HepG2 (cell line): ENCODE data around the gene SMIM8. TPM values are rescaled to one million over a fixed set of nuclear protein-coding genes. Genes with fewer than 3 reads are reported as not detected.
A peak's percentile ranks its signal among the peaks of the same experiment; 100 is the strongest.

Experiments used
- DZIP1 ChIP-seq: sonication (generic); formaldehyde crosslinking; IDR thresholded peaks from 2 replicates; pipeline ENCODE4 v1.5.0; 2020; ENCODE audit warnings: mild to moderate bottlenecking, missing genetic modification reagents
- FOXA1 ChIP-seq, 2 experiments: fragments of 450-650 bp in 1 of 2; sonication (generic) in 1 of 2; formaldehyde crosslinking in 1 of 2; IDR thresholded peaks; 2 replicates each; pipeline versions ENCODE4 v1.4.0 to v1.6.1; 2016 to 2020; ENCODE audit warnings: missing genetic modification reagents in 1 of 2
- GTF3A ChIP-seq: sonication (generic); formaldehyde crosslinking; conservative IDR thresholded peaks from 2 replicates; pipeline ENCODE4 v1.4.0; 2020; ENCODE audit warnings: mild to moderate bottlenecking, missing genetic modification reagents
- LBX2 ChIP-seq: sonication (generic); formaldehyde crosslinking; IDR thresholded peaks from 2 replicates; pipeline ENCODE4 v1.5.0; 2020; ENCODE audit warnings: missing genetic modification reagents, mild to moderate bottlenecking, borderline replicate concordance
- MTF2 ChIP-seq: sonication (generic); formaldehyde crosslinking; IDR thresholded peaks from 2 replicates; pipeline ENCODE4 v1.5.0; 2020; ENCODE audit warnings: missing genetic modification reagents, borderline replicate concordance
- MXD1 ChIP-seq: sonication (generic); formaldehyde crosslinking; IDR thresholded peaks from 2 replicates; pipeline ENCODE4 v1.4.0; 2020; ENCODE audit warnings: mild to moderate bottlenecking, missing genetic modification reagents
- MXD4 ChIP-seq: IDR thresholded peaks from 2 replicates; pipeline ENCODE4 v1.6.1; 2016; ENCODE audit warnings: mild to moderate bottlenecking, missing biosample characterization, missing genetic modification reagents
- NR1H2 ChIP-seq: sonication (generic); formaldehyde crosslinking; IDR thresholded peaks from 2 replicates; pipeline ENCODE4 v1.8.1; 2022; ENCODE audit warnings: low read depth, missing genetic modification reagents, borderline replicate concordance
- NRL ChIP-seq: sonication (generic); formaldehyde crosslinking; IDR thresholded peaks from 2 replicates; pipeline ENCODE4 v1.5.0; 2020; ENCODE audit warnings: missing genetic modification reagents, mild to moderate bottlenecking, moderate library complexity, borderline replicate concordance
- PHF21A ChIP-seq: sonication (generic); formaldehyde crosslinking; IDR thresholded peaks from 2 replicates; pipeline ENCODE4 v1.5.0; 2020; ENCODE audit warnings: mild to moderate bottlenecking, missing genetic modification reagents
- RARA ChIP-seq: IDR thresholded peaks from 2 replicates; pipeline ENCODE4 v1.6.1; 2016; ENCODE audit warnings: missing genetic modification reagents, missing compliant biosample characterization
- RNF2 ChIP-seq: fragments of 450-650 bp; conservative IDR thresholded peaks from 2 replicates; pipeline ENCODE4 v1.6.1; 2016; ENCODE audit warnings: low read depth
- SMARCE1 ChIP-seq: fragments of 450-650 bp; IDR thresholded peaks from 2 replicates; pipeline ENCODE4 v1.6.1; 2017; ENCODE audit warnings: borderline replicate concordance
- SOX6 ChIP-seq, 2 experiments: fragments of 450-650 bp in 1 of 2; sonication (generic) in 1 of 2; formaldehyde crosslinking in 1 of 2; IDR thresholded peaks; 2 replicates each; pipeline versions ENCODE4 v1.4.0 to v1.6.1; 2017 to 2020; ENCODE audit warnings: antibody characterized with exemption in 1 of 2, mild to moderate bottlenecking in 1 of 2, missing genetic modification reagents in 1 of 2
- ZMYM4 ChIP-seq: sonication (generic); formaldehyde crosslinking; IDR thresholded peaks from 2 replicates; pipeline ENCODE4 v1.8.1; 2023; ENCODE audit warnings: mild to moderate bottlenecking, missing genetic modification reagents
- ZNF260 ChIP-seq: sonication (generic); formaldehyde crosslinking; IDR thresholded peaks from 2 replicates; pipeline ENCODE4 v1.4.0; 2020; ENCODE audit warnings: missing genetic modification reagents, low read depth, mild to moderate bottlenecking, borderline replicate concordance
- ZNF318 ChIP-seq: sonication (generic); formaldehyde crosslinking; IDR thresholded peaks from 2 replicates; pipeline ENCODE4 v1.4.0; 2020; ENCODE audit warnings: mild to moderate bottlenecking, missing genetic modification reagents
- ZNF441 ChIP-seq: sonication (generic); formaldehyde crosslinking; IDR thresholded peaks from 2 replicates; pipeline ENCODE4 v1.7.0; 2021; ENCODE audit warnings: missing genetic modification reagents, borderline replicate concordance
- ZNF619 ChIP-seq: sonication (generic); formaldehyde crosslinking; IDR thresholded peaks from 2 replicates; pipeline ENCODE4 v1.4.0; 2020; ENCODE audit warnings: mild to moderate bottlenecking, missing genetic modification reagents
- polyA plus RNA-seq, 8 experiments: library from polyadenylated mRNA; depleted of rRNA in 3 of 8; stranded (reverse) in 7 of 8; unstranded in 1 of 8; fragments of >200 nt; fragmentation: Illumina TruSeq in 4 of 8; extraction: Trizol in 4 of 8; gene quantifications; 2 replicates each; pipeline versions ENCODE4 v1.2.1 to v1.2.3, GENCODE V29; 2011 to 2016; ENCODE audit warnings: low read depth in 4 of 8, missing spikeins in 1 of 8, mixed read lengths in 1 of 8; ENCODE audit not compliant: insufficient read depth in 1 of 8
- total RNA-seq, 5 experiments: library from RNA; depleted of rRNA; stranded (reverse); fragments of >200 nt; fragmentation: Illumina TruSeq; extraction: Trizol; gene quantifications; 2 replicates each; pipeline ENCODE4 v1.2.3, GENCODE V29; 2016; ENCODE audit warnings: low read depth in 1 of 5

The SMIM8 gene
- total and polyA plus RNA-seq, 2 of the 13 experiments (the other 11 are each of a cell fraction or from before 2014, with no cell fraction given) = 4.8 to 10.0 TPM

GRCh38 chr6:87341158-87341557 lies 18.8 kb downstream of the SMIM8 start (continued):
- no peak for TF ChIP-seq ZNF441 (CRISPR knock-in tag)
- TF ChIP-seq SOX6 (IDR thresholded peaks at IDR 0.05) = no peak
- TF ChIP-seq SOX6 (CRISPR knock-in tag; IDR thresholded peaks at IDR 0.05) = 0 out of 2 replicates have a peak, but pooled peaks have one; percentile 23
- TF ChIP-seq RARA = peak; percentile 79
- TF ChIP-seq RNF2 = no peak
- TF ChIP-seq DZIP1 = no peak
- TF ChIP-seq SMARCE1 = no peak
- TF ChIP-seq NR1H2 (CRISPR knock-in tag) = no peak
- TF ChIP-seq NRL (CRISPR knock-in tag) = no peak
- TF ChIP-seq ZMYM4 (CRISPR knock-in tag) = peak; percentile 28; the same call in 1 of the 2 replicates
- TF ChIP-seq FOXA1 (IDR thresholded peaks at IDR 0.05) = no peak
- peak; percentile 31; the same call in 1 of the 2 replicates for TF ChIP-seq FOXA1 (CRISPR knock-in tag; IDR thresholded peaks at IDR 0.05)
- TF ChIP-seq ZNF318 = no peak
- no peak for TF ChIP-seq PHF21A (CRISPR knock-in tag)
- no peak for TF ChIP-seq ZNF260
- no peak for TF ChIP-seq GTF3A (CRISPR knock-in tag)
- no peak for TF ChIP-seq MTF2 (CRISPR knock-in tag)
- no peak for TF ChIP-seq ZNF619 (CRISPR knock-in tag)
- no peak for TF ChIP-seq LBX2
- no peak for TF ChIP-seq MXD1 (CRISPR knock-in tag)
- TF ChIP-seq MXD4 (CRISPR knock-in tag) = no peak
